Measurements from ENCODE around the gene AIFM3. TPM values are rescaled to one million over a fixed set of nuclear protein-coding genes. Genes with fewer than 3 reads are reported as not detected.

The AIFM3 gene
- total and polyA plus RNA-seq, 2 of the 13 experiments (the other 11 are each of a cell fraction or from before 2014, with no cell fraction given), result 9.0 to 15.3 TPM

DNA sequence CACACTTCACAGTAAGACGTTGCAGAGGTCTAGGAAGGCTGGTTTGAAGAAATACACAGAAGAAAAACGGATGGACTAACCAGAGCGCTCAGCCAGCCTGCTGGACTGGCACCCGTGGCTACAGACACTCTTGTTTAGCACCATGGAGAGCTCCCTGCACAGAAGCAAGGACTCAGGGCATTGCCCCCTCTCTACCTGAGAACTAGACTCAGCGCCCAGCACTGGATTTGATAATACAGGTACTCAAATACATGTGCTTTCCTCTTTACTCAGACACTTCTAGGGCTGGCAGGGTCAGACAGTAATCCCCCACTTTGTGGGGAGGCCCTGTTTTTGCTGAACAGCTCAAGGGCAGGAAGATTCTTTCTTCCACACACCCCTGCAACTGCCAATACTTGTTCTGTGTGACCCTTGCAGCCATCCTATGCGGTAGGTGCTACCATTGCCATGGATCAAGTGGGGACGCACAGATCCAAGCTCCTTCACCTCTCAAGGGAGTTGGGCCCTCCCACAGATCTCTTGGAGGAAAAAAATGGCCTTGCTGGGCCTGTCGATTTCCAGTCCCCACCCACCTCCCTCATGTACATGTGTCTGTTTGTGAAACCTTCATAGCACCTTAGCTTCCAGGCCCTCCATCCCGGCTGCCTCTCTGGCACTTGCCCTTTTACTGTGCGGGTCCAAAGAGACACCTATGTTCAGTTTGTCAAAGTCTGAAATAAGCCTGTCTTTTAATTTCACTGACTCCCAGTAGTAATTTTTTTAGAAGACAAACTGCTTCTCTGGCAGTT lies 42.8 kb downstream of the AIFM3 start (continued):
- TF ChIP-seq ZBTB21 (CRISPR knock-in tag; IDR thresholded peaks at IDR 0.05), result no peak; the same call in 1 of the 2 replicates
- TF ChIP-seq TIGD3 (CRISPR knock-in tag; IDR thresholded peaks at IDR 0.05; ENCODE audit: borderline replicate concordance), result no peak; the same call in 1 of the 2 replicates
- TF ChIP-seq ZNF724P (CRISPR knock-in tag; IDR thresholded peaks at IDR 0.05; ENCODE audit: borderline replicate concordance), result peak; percentile 65; the same call in 1 of the 2 replicates
- no peak for TF ChIP-seq ELK4 (CRISPR knock-in tag; IDR thresholded peaks at IDR 0.05; ENCODE audit: borderline replicate concordance)
- no peak for TF ChIP-seq ZNF414 (CRISPR knock-in tag; IDR thresholded peaks at IDR 0.05)
- TF ChIP-seq MTA3 (CRISPR knock-in tag; IDR thresholded peaks at IDR 0.05), result no peak
- TF ChIP-seq TRIM24 (CRISPR knock-in tag; IDR thresholded peaks at IDR 0.05), result no peak
- no peak for TF ChIP-seq CREB1 (IDR thresholded peaks at IDR 0.05)
- no peak for TF ChIP-seq CREB1 (CRISPR knock-in tag; IDR thresholded peaks at IDR 0.05)
- TF ChIP-seq CREB3 (CRISPR knock-in tag; IDR thresholded peaks at IDR 0.05), result peak; percentile 90; the same call in 1 of the 2 replicates
- peak; percentile 97 for TF ChIP-seq SMAD3 (CRISPR knock-in tag; IDR thresholded peaks at IDR 0.05)
- no peak for TF ChIP-seq HMGA1 (CRISPR knock-in tag; conservative IDR thresholded peaks at IDR 0.05)
- TF ChIP-seq ZNF253 (CRISPR knock-in tag; IDR thresholded peaks at IDR 0.05; ENCODE audit: borderline replicate concordance), result no peak
- TF ChIP-seq ZFY (CRISPR knock-in tag; IDR thresholded peaks at IDR 0.05), result peak; percentile 35; the same call in 1 of the 2 replicates
- TF ChIP-seq ZNF672 (CRISPR knock-in tag; IDR thresholded peaks at IDR 0.05), result no peak
- no peak for TF ChIP-seq SMAD9 (CRISPR knock-in tag; IDR thresholded peaks at IDR 0.05)
- TF ChIP-seq KIAA2018 (CRISPR knock-in tag; IDR thresholded peaks at IDR 0.05; ENCODE audit: borderline replicate concordance), result no peak
